MM.1S (cell line): ENCODE measurements around the gene GPR35.

Experiments used
- DNase-seq: peaks from one replicate; pipeline ENCODE4 v3.0.0-alpha.2; 2015
- H2AFZ ChIP-seq: fragments of 300-600 bp; sonication (generic); 2 replicates; pipeline ENCODE4 v1.6.0; 2016; ENCODE audit warnings: antibody characterized with exemption, low read length
- H3F3A ChIP-seq: fragments of 300-600 bp; sonication (generic); 2 replicates; pipeline ENCODE4 v1.6.1; 2016; ENCODE audit warnings: mild to moderate bottlenecking, antibody characterized with exemption, low read length, moderate library complexity, mixed read lengths; ENCODE audit not compliant: insufficient read depth
- H3K27ac ChIP-seq: fragments of 300-600 bp; sonication (generic); 2 replicates; pipeline ENCODE4 v1.5.1; 2016; ENCODE audit warnings: mild to moderate bottlenecking, low read length
- H3K27me3 ChIP-seq: fragments of 300-600 bp; sonication (generic); replicated peaks from 2 replicates; pipeline ENCODE4 v1.6.0; 2016; ENCODE audit warnings: low read length; ENCODE audit not compliant: insufficient read depth
- H3K36me3 ChIP-seq: fragments of 300-600 bp; sonication (generic); replicated peaks from 2 replicates; pipeline ENCODE4 v1.6.1; 2016; ENCODE audit warnings: mild to moderate bottlenecking, low read length, mixed read lengths; ENCODE audit not compliant: insufficient read depth
- H3K4me1 ChIP-seq: fragments of 300-600 bp; sonication (generic); 2 replicates; pipeline ENCODE4 v1.6.1; 2016; ENCODE audit warnings: low read length, mixed read lengths
- H3K4me2 ChIP-seq: fragments of 300-600 bp; sonication (generic); 2 replicates; pipeline ENCODE4 v1.6.0; 2016; ENCODE audit warnings: low read depth, low read length
- H3K4me3 ChIP-seq: fragments of 300-600 bp; sonication (generic); 2 replicates; pipeline ENCODE4 v1.5.1; 2016; ENCODE audit warnings: low read length, mixed read lengths
- H3K79me2 ChIP-seq: fragments of 300-600 bp; sonication (generic); 2 replicates; pipeline ENCODE4 v1.6.1; 2016; ENCODE audit warnings: mixed run types, low read length, mixed read lengths
- H3K9ac ChIP-seq: fragments of 300-600 bp; sonication (generic); 2 replicates; pipeline ENCODE4 v1.6.1; 2016; ENCODE audit warnings: low read length, mixed read lengths
- H3K9me2 ChIP-seq: fragments of 300-600 bp; sonication (generic); replicated peaks from 2 replicates; pipeline ENCODE4 v1.6.1; 2016; ENCODE audit warnings: mild to moderate bottlenecking, low read length, mixed read lengths; ENCODE audit not compliant: insufficient read depth
- H3K9me3 ChIP-seq: fragments of 300-600 bp; sonication (generic); replicated peaks from 2 replicates; pipeline ENCODE4 v1.6.1; 2016; ENCODE audit warnings: mild to moderate bottlenecking, low read length, mixed read lengths; ENCODE audit not compliant: insufficient read depth
- H4K20me1 ChIP-seq: fragments of 300-600 bp; sonication (generic); 2 replicates; pipeline ENCODE4 v1.6.1; 2016; ENCODE audit warnings: mild to moderate bottlenecking, low read length, moderate library complexity, mixed read lengths; ENCODE audit not compliant: insufficient read depth
- EZH2 ChIP-seq: fragments of 300-600 bp; sonication (generic); optimal IDR thresholded peaks from 2 replicates; pipeline ENCODE3; 2017; ENCODE audit warnings: low read depth, mild to moderate bottlenecking, antibody characterized with exemption, low read length, mixed read lengths
- EZH2phosphoT487 ChIP-seq: fragments of 300-600 bp; sonication (generic); IDR thresholded peaks from 2 replicates; pipeline ENCODE4 v1.6.1; 2018; ENCODE audit warnings: antibody characterized with exemption, low read length
- TF ChIP-seq, protein P1 (sequence below): fragments of 300-600 bp; sonication (generic); IDR thresholded peaks from 2 replicates; pipeline ENCODE4 v1.5.1; 2016; ENCODE audit warnings: antibody characterized with exemption, low read length, mixed read lengths

Gene GPR35

GRCh38 chr2:240596491-240596931 lies 28.8 kb upstream of the GPR35 start:
- Histone ChIP-seq H3F3A (no peaks in the 10 kb centered on the region), H3K9me2 (no peaks in the 10 kb centered on the region), H3K27ac (no peak overlapping the region), H3K4me1 (no peaks in the 10 kb centered on the region), H2AFZ (no peak overlapping the region), H3K9ac (no peak overlapping the region), H3K4me2 (no peak overlapping the region), H3K9me3 (no peaks in the 10 kb centered on the region), H3K36me3 (no peaks in the 10 kb centered on the region), H4K20me1 (no peaks in the 10 kb centered on the region), H3K4me3 (no peak overlapping the region), H3K27me3 (no peaks in the 10 kb centered on the region), H3K79me2 (peaks cover 30% of the 10 kb centered on the region)
- no peak for TF ChIP-seq EZH2
- TF ChIP-seq, protein P1, sequence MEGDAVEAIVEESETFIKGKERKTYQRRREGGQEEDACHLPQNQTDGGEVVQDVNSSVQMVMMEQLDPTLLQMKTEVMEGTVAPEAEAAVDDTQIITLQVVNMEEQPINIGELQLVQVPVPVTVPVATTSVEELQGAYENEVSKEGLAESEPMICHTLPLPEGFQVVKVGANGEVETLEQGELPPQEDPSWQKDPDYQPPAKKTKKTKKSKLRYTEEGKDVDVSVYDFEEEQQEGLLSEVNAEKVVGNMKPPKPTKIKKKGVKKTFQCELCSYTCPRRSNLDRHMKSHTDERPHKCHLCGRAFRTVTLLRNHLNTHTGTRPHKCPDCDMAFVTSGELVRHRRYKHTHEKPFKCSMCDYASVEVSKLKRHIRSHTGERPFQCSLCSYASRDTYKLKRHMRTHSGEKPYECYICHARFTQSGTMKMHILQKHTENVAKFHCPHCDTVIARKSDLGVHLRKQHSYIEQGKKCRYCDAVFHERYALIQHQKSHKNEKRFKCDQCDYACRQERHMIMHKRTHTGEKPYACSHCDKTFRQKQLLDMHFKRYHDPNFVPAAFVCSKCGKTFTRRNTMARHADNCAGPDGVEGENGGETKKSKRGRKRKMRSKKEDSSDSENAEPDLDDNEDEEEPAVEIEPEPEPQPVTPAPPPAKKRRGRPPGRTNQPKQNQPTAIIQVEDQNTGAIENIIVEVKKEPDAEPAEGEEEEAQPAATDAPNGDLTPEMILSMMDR: no peak
- no peak for TF ChIP-seq EZH2phosphoT487
- DNase-seq: no peak

DNA sequence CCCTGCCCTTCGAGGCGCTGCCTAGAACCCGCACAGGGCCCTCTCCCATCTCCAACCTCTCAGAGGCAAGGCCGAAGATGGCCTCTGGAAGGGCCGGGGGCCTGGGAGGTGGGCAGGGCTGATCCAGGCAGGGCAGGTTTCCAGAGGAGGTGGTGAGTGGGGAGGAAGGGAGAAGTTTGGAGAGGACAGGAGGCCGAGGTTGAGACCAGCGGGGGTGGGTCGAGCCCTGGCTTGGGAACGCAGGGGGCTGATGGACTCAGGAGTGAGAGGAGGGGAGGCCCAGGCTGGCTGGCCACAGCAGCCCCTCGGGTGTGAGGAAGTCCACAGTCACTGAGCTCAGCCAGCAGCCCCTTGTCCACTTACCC lies 28.2 kb upstream of the GPR35 start:
- Histone ChIP-seq H3K79me2 (peaks cover 25% of the 10 kb centered on the region), H3K4me2 (no peak overlapping the region), H3K4me1 (no peaks in the 10 kb centered on the region), H3K36me3 (no peaks in the 10 kb centered on the region), H3F3A (no peaks in the 10 kb centered on the region), H4K20me1 (no peaks in the 10 kb centered on the region), H3K9ac (no peak overlapping the region), H3K4me3 (no peak overlapping the region), H3K9me3 (no peaks in the 10 kb centered on the region), H3K9me2 (no peaks in the 10 kb centered on the region), H2AFZ (no peak overlapping the region), H3K27me3 (no peaks in the 10 kb centered on the region), H3K27ac (no peak overlapping the region)
- no peak for DNase-seq
- TF ChIP-seq, protein P1: no peak
- TF ChIP-seq EZH2phosphoT487: no peak
- TF ChIP-seq EZH2: no peak

DNA sequence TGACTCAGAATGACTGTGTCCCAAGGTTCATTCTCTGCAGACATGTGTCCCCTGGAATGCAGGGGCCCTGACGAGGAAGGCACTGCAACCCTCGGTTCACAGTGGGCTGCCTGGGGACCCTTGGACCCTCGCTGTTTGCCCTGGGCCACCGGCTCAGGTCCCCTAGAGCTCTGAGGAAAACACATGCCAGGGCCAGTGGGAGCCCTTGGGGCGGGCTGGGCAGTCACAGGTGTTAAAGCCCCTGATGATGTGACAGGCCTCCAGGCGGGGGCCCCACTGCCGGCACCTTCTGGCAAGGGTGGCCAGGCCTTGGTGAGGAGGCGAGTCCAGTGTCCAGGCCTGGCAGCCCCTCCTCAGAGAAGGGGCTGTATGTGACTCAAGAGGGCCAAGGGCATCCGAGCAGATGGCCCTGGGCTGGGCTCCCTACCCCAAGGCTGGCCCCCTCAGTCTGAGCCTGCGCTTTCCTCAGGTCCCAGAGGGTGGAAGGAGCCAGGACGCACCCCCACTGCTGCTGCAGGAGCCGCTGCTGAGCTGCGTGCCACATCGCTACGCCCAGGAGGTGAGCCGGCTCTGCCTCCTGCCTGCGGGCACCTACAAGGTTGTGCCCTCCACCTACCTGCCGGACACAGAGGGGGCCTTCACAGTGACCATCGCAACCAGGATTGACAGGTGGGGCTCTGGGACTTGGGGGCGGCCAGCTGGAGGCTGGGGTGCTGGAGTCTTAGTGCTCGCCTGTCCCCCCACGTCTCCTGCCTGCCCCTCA lies 27.7 kb upstream of the GPR35 start:
- Histone ChIP-seq H3K9me2 (no peaks in the 10 kb centered on the region), H3K27me3 (no peaks in the 10 kb centered on the region), H3K79me2 (peaks cover 19% of the 10 kb centered on the region), H2AFZ (no peak overlapping the region), H3K36me3 (no peaks in the 10 kb centered on the region), H3F3A (no peaks in the 10 kb centered on the region), H3K4me1 (no peaks in the 10 kb centered on the region), H3K27ac (no peak overlapping the region), H3K9me3 (no peaks in the 10 kb centered on the region), H3K4me3 (no peak overlapping the region), H3K9ac (no peak overlapping the region), H4K20me1 (no peaks in the 10 kb centered on the region), H3K4me2 (no peak overlapping the region)
- TF ChIP-seq, protein P1: no peak
- TF ChIP-seq EZH2: no peak
- no peak for TF ChIP-seq EZH2phosphoT487
- DNase-seq: no peak
